Measurements from ENCODE around the gene THEMIS.
"Not testable (repeated sequence)": the region's sequence is repeated elsewhere in the genome, so short reads cannot be mapped to it uniquely, and the experiment has no call there.

Gene THEMIS

GRCh38 chr6:127900935-127901334 lies at the start of gene THEMIS:
Gene THEMIS, minus strand, starts transcription at chr6:127901058. Its CDS starts 126 bp downstream, at chr6:127900932.
- no peak for DNase-seq
- TF ChIP-seq GATA1 (IDR thresholded peaks at IDR 0.05; ENCODE audit: low read depth, low read length) (no peak), POLR2A (IDR thresholded peaks at IDR 0.05; ENCODE audit: low read length) (no peak)

GRCh38 chr6:127949251-127949650 lies 48.4 kb upstream of the THEMIS start:
- TF ChIP-seq POLR2A (IDR thresholded peaks at IDR 0.05; ENCODE audit: low read length), result no peak
- no peak for TF ChIP-seq GATA1 (IDR thresholded peaks at IDR 0.05; ENCODE audit: low read depth, low read length)
- no peak for DNase-seq

GRCh38 chr6:127946388-127946787 lies 45.5 kb upstream of the THEMIS start:
- TF ChIP-seq GATA1 (IDR thresholded peaks at IDR 0.05; ENCODE audit: low read depth, low read length), result no peak
- TF ChIP-seq POLR2A (IDR thresholded peaks at IDR 0.05; ENCODE audit: low read length), result no peak
- no peak for DNase-seq

GRCh38 chr6:127945434-127946097 lies 44.7 kb upstream of the THEMIS start:
- DNase-seq, result no peak
- TF ChIP-seq POLR2A (IDR thresholded peaks at IDR 0.05; ENCODE audit: low read length) (no peak), GATA1 (IDR thresholded peaks at IDR 0.05; ENCODE audit: low read depth, low read length) (no peak)

- TF ChIP-seq POLR2A (IDR thresholded peaks at IDR 0.05; ENCODE audit: low read length), result no peak
- TF ChIP-seq GATA1 (IDR thresholded peaks at IDR 0.05; ENCODE audit: low read depth, low read length), result no peak
- DNase-seq, result no peak
These were observed 40.4 kb upstream of the THEMIS start for GRCh38 chr6:127941228-127941627.

- DNase-seq, result peak; percentile 5 to 48
These were observed 38.7 kb upstream of the THEMIS start for GRCh38 chr6:127939442-127940066.

GRCh38 chr6:127938701-127939100 lies 37.8 kb upstream of the THEMIS start:
- TF ChIP-seq GATA1 (IDR thresholded peaks at IDR 0.05; ENCODE audit: low read depth, low read length) (no peak), POLR2A (IDR thresholded peaks at IDR 0.05; ENCODE audit: low read length) (no peak)
- DNase-seq, result peak; percentile 38 to 64

More at GRCh38 chr6:127939442-127940066, 38.7 kb upstream of the THEMIS start:
- TF ChIP-seq GATA1 (IDR thresholded peaks at IDR 0.05; ENCODE audit: low read depth, low read length) (no peak), POLR2A (IDR thresholded peaks at IDR 0.05; ENCODE audit: low read length) (no peak)

- DNase-seq, result peak in 1 of 2 experiments; percentile 19
- TF ChIP-seq POLR2A (IDR thresholded peaks at IDR 0.05; ENCODE audit: low read length), result no peak
- no peak for TF ChIP-seq GATA1 (IDR thresholded peaks at IDR 0.05; ENCODE audit: low read depth, low read length)
These were observed 36.9 kb upstream of the THEMIS start for GRCh38 chr6:127937747-127938146.

- TF ChIP-seq GATA1 (IDR thresholded peaks at IDR 0.05; ENCODE audit: low read depth, low read length), result no peak
- TF ChIP-seq POLR2A (IDR thresholded peaks at IDR 0.05; ENCODE audit: low read length), result no peak
- DNase-seq, result no peak
These were observed 36.2 kb upstream of the THEMIS start for GRCh38 chr6:127937102-127937501.

- TF ChIP-seq GATA1 (IDR thresholded peaks at IDR 0.05; ENCODE audit: low read depth, low read length) (no peak), POLR2A (IDR thresholded peaks at IDR 0.05; ENCODE audit: low read length) (no peak)
- no peak for DNase-seq
These were observed 34.1 kb upstream of the THEMIS start for GRCh38 chr6:127934956-127935355.

GRCh38 chr6:127933852-127934840 lies 33.3 kb upstream of the THEMIS start:
- TF ChIP-seq GATA1 (IDR thresholded peaks at IDR 0.05; ENCODE audit: low read depth, low read length), result no peak
- TF ChIP-seq POLR2A (IDR thresholded peaks at IDR 0.05; ENCODE audit: low read length), result no peak
- DNase-seq, result no peak

- TF ChIP-seq GATA1 (IDR thresholded peaks at IDR 0.05; ENCODE audit: low read depth, low read length) (no peak), POLR2A (IDR thresholded peaks at IDR 0.05; ENCODE audit: low read length) (no peak)
- no peak for DNase-seq
These were observed 32.3 kb upstream of the THEMIS start for GRCh38 chr6:127933137-127933536.

- no peak for DNase-seq
- no peak for TF ChIP-seq GATA1 (IDR thresholded peaks at IDR 0.05; ENCODE audit: low read depth, low read length)
- no peak for TF ChIP-seq POLR2A (IDR thresholded peaks at IDR 0.05; ENCODE audit: low read length)
These were observed 31.9 kb upstream of the THEMIS start for GRCh38 chr6:127932708-127933107.

- not testable (repeated sequence) for DNase-seq
These were observed 25.6 kb upstream of the THEMIS start for GRCh38 chr6:127926441-127926840.

Data from erythroblast (primary cell).